Measurements from ENCODE around the gene SLC9C1.

DNA sequence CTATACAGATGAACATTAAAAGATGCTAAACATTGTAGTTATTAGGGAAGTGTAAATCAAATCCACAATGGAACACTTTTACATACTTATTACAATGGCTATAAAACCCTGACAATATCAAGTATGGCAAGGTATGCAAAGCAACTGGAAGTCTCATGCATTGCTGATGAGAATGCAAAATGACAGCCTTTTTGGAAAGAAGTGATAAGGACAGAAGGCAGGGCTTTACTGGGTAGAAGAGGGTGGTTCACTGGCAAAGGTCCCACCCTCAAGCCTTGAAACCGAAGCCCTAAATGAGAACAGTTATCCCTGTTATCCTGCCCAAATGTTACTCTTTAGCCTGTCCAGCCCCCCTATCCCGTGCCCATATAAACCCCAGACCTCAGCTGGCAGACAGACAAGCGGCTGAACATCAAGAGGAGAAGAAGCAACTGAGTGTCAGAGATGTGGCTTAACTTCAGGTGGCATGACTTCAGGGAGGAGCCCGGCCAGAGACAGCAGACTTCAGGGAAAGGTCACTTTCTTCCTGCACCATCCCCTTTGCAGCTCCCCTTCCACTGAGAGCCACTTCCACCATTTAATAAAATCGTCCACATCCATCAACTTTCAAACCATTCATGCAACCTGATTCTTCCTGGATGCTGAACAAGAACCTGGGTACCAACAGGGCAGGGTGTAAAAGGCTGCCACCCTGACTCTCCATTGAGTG, 160.2 kb downstream of the SLC9C1 start:
- TF ChIP-seq, protein P1, sequence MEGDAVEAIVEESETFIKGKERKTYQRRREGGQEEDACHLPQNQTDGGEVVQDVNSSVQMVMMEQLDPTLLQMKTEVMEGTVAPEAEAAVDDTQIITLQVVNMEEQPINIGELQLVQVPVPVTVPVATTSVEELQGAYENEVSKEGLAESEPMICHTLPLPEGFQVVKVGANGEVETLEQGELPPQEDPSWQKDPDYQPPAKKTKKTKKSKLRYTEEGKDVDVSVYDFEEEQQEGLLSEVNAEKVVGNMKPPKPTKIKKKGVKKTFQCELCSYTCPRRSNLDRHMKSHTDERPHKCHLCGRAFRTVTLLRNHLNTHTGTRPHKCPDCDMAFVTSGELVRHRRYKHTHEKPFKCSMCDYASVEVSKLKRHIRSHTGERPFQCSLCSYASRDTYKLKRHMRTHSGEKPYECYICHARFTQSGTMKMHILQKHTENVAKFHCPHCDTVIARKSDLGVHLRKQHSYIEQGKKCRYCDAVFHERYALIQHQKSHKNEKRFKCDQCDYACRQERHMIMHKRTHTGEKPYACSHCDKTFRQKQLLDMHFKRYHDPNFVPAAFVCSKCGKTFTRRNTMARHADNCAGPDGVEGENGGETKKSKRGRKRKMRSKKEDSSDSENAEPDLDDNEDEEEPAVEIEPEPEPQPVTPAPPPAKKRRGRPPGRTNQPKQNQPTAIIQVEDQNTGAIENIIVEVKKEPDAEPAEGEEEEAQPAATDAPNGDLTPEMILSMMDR (conservative IDR thresholded peaks at IDR 0.05; ENCODE audit: low read depth, low read length) = no peak
- TF ChIP-seq EZH2 (IDR thresholded peaks at IDR 0.05; ENCODE audit: low read length, unreplicated experiment) = no peak
